CD4-positive, alpha-beta T cell treated with Interleukin-17A for 4 hours (primary cell): ENCODE data around the gene XIRP2.
"Not testable (repeated sequence)": the region's sequence is repeated elsewhere in the genome, so short reads cannot be mapped to it uniquely, and the experiment has no call there.

Source experiments
- DNase-seq: peaks from one replicate; pipeline ENCODE4 v3.0.0-alpha.2; 2020; ENCODE audit warnings: mixed read lengths

XIRP2 gene

GRCh38 chr2:167049659-167050058 is 161.4 kb downstream of the XIRP2 start:
- DNase-seq: no peak

GRCh38 chr2:167052825-167053224 is 164.5 kb downstream of the XIRP2 start:
- DNase-seq: no peak

GRCh38 chr2:167054881-167055280 is 166.6 kb downstream of the XIRP2 start:
- no peak for DNase-seq

- DNase-seq: no peak
Observed at GRCh38 chr2:167057446-167057845, 169.2 kb downstream of the XIRP2 start.

- DNase-seq: no peak
Observed at GRCh38 chr2:167059173-167059572, 170.9 kb downstream of the XIRP2 start.

GRCh38 chr2:167069855-167070254 is 181.6 kb downstream of the XIRP2 start:
- no peak for DNase-seq

GRCh38 chr2:167075708-167076107 is 187.4 kb downstream of the XIRP2 start:
- DNase-seq: not testable (repeated sequence)

- DNase-seq: not testable (repeated sequence)
Observed at GRCh38 chr2:167098931-167099330, 210.7 kb downstream of the XIRP2 start.

- DNase-seq: no peak
Observed at GRCh38 chr2:167100506-167100905, 212.2 kb downstream of the XIRP2 start.

- no peak for DNase-seq
Observed at GRCh38 chr2:167103028-167103756, 214.9 kb downstream of the XIRP2 start.

- DNase-seq: no peak
Observed at GRCh38 chr2:167103757-167104133, 215.5 kb downstream of the XIRP2 start.

GRCh38 chr2:167104691-167105090 is 216.4 kb downstream of the XIRP2 start:
- no peak for DNase-seq

- DNase-seq: not testable (repeated sequence)
Observed at GRCh38 chr2:167109682-167110081, 221.4 kb downstream of the XIRP2 start.

GRCh38 chr2:167110345-167110744 is 222.1 kb downstream of the XIRP2 start:
- DNase-seq: no peak

- DNase-seq: no peak
Observed at GRCh38 chr2:167114018-167114417, 225.7 kb downstream of the XIRP2 start.

GRCh38 chr2:167115541-167115940 is 227.3 kb downstream of the XIRP2 start:
- no peak for DNase-seq

GRCh38 chr2:167122389-167122788 is 234.1 kb downstream of the XIRP2 start:
- no peak for DNase-seq

- DNase-seq: no peak
Observed at GRCh38 chr2:167126165-167126564, 237.9 kb downstream of the XIRP2 start.

GRCh38 chr2:167127135-167127534 is 238.9 kb downstream of the XIRP2 start:
- DNase-seq: no peak

GRCh38 chr2:167128130-167128529 is 239.8 kb downstream of the XIRP2 start:
- DNase-seq: no peak

GRCh38 chr2:167132066-167132465 is 243.8 kb downstream of the XIRP2 start:
- DNase-seq: no peak

- DNase-seq: no peak
Observed at GRCh38 chr2:167132906-167133555, 244.8 kb downstream of the XIRP2 start.

GRCh38 chr2:167133614-167134013 is 245.3 kb downstream of the XIRP2 start:
- no peak for DNase-seq

GRCh38 chr2:167134381-167135072 is 246.2 kb downstream of the XIRP2 start:
- no peak for DNase-seq
